BJ (cell line): ENCODE measurements around the gene C10orf90. TPM values are rescaled to one million over a fixed set of nuclear protein-coding genes. Genes with fewer than 3 reads are reported as not detected.

Source experiments
- CTCF ChIA-PET: fragments of 350-600 bp; formaldehyde crosslinking; extraction: SDS; loops from one replicate; lab custom pipeline; 2021; ENCODE audit warnings: antibody characterized with exemption, inconsistent platforms; lab: Yijun Ruan, JAX
- POLR2A ChIA-PET: fragments of 300-600 bp; sonication (Branson Sonifier 250); formaldehyde crosslinking; extraction: SDS; loops from one replicate; lab custom pipeline; 2021; ENCODE audit warnings: antibody characterized with exemption; lab: Charles Lee
- DNase-seq: peaks from one replicate; pipeline ENCODE4 v3.0.0-alpha.2; 2011; ENCODE audit warnings: low read depth
- H3K27me3 ChIP-seq: 2 replicates; pipeline ENCODE4 v1.6.0; 2011; ENCODE audit warnings: low read length; ENCODE audit not compliant: control insufficient read depth, insufficient read depth
- H3K36me3 ChIP-seq: 2 replicates; pipeline ENCODE4 v1.5.1; 2011; ENCODE audit warnings: low read length; ENCODE audit not compliant: control insufficient read depth, insufficient read depth
- H3K4me3 ChIP-seq: 2 replicates; pipeline ENCODE4 v1.5.1; 2011; ENCODE audit warnings: low read depth, mild to moderate bottlenecking, control low read depth, low read length
- polyA plus RNA-seq: library from polyadenylated mRNA; depleted of rRNA; stranded (reverse); fragments of >200 nt; gene quantifications from 2 replicates; pipeline ENCODE4 v1.2.3, GENCODE V29; 2011
- TF ChIP-seq, protein P1 (sequence below): IDR thresholded peaks from 2 replicates; pipeline ENCODE4 v1.5.1; 2011; ENCODE audit warnings: low read depth, mild to moderate bottlenecking, control low read depth, inconsistent platforms, low read length, moderate library complexity; ENCODE audit not compliant: insufficient read depth

C10orf90 gene
- polyA plus RNA-seq, 1 experiment: not detected

DNA sequence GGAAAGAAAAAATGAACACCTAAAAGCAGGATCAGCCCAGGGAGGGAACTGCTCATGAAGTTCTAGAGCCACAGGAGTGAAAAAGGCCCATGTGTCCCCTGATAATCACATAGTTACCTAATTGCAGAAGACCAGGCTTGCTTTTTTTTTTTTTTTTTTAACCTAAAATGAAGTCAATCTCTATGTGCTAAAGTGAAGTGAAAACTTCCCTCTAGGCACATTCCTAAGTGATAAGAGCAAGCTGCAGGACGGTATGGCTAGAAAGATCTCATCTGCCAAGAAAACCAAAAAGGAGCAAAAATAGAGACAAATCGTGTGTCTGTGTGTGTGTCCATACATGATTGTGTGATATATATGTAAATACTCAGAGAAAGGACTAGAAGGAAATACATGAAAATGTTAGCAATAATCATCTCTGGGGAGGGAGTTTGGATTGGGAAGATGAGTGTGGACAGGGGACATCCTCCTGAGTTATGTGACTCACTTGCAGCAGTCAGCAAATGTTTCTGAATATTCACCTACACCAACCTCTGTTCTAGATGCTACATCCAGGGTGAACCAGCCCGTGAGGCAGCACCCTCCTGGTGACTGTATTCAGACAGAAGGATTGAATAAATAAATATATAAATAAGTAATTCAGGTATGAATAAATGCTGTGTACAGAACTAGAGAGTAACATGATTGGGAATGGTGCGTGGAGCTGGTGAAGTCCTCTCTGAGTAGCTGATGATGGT is 76.4 kb downstream of the C10orf90 start:
- Histone ChIP-seq H3K36me3 (no peaks in the 10 kb centered on the region), H3K27me3 (no peaks in the 10 kb centered on the region), H3K4me3 (no peak overlapping the region)
- no peak for DNase-seq
- CTCF ChIA-PET: interaction anchor here (0.6 kb wide), 1 partner anchor 90 kb away, joined by 3 read pairs; no protein-coding TSS in a partner anchor
- TF ChIP-seq, protein P1, sequence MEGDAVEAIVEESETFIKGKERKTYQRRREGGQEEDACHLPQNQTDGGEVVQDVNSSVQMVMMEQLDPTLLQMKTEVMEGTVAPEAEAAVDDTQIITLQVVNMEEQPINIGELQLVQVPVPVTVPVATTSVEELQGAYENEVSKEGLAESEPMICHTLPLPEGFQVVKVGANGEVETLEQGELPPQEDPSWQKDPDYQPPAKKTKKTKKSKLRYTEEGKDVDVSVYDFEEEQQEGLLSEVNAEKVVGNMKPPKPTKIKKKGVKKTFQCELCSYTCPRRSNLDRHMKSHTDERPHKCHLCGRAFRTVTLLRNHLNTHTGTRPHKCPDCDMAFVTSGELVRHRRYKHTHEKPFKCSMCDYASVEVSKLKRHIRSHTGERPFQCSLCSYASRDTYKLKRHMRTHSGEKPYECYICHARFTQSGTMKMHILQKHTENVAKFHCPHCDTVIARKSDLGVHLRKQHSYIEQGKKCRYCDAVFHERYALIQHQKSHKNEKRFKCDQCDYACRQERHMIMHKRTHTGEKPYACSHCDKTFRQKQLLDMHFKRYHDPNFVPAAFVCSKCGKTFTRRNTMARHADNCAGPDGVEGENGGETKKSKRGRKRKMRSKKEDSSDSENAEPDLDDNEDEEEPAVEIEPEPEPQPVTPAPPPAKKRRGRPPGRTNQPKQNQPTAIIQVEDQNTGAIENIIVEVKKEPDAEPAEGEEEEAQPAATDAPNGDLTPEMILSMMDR: no peak
- POLR2A ChIA-PET: no interaction called here

DNA sequence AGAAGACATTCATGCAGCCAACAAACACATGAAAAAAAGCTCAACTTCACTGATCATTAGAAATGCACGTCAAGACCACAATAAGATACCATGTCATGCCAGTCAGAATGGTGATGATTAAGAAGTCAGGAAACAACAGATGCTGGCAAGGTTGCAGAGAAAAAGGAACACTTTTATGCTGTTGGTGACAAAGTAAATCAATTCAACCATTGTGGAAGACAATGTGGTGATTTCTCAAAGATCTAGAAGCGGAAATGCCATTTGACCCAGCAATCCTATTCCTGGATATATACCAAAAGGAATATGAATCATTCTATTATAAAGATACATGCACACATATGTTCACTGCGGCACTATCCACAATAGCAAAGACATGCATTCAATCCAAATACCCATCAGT is 77.6 kb downstream of the C10orf90 start:
- H3K36me3 ChIP-seq: no peaks in the 10 kb centered on the region
- H3K27me3 ChIP-seq: no peaks in the 10 kb centered on the region
- TF ChIP-seq, protein P1: no peak
- ChIA-PET POLR2A (no interaction called here), CTCF (no interaction called here)
- no peak overlapping the region for H3K4me3 ChIP-seq
- DNase-seq: no peak

DNA sequence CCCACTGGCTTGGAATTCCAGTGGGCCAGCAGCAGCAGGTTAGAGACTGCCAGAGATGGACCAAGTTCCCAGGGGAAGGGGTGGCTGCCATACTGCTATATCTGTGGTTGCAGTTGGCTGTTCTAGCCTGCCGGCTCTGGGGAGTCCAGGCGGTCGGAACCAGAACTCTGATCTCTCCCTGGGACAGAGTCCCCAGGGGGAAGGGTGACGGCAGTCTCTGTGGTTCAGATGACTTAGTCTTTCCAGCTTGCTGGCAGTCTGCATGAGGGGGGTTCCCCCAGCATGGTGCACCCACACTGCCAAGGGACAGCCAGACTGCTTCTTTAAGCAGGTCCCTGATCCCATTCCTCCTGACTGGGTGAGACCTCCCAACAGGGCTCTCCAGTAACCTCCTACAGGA is 82.5 kb downstream of the C10orf90 start:
- POLR2A ChIA-PET: no interaction called here
- no peak for DNase-seq
- TF ChIP-seq, protein P1: no peak
- Histone ChIP-seq H3K4me3 (no peak overlapping the region), H3K27me3 (peaks cover 2% of the 10 kb centered on the region), H3K36me3 (no peaks in the 10 kb centered on the region)
- CTCF ChIA-PET: no interaction called here

DNA sequence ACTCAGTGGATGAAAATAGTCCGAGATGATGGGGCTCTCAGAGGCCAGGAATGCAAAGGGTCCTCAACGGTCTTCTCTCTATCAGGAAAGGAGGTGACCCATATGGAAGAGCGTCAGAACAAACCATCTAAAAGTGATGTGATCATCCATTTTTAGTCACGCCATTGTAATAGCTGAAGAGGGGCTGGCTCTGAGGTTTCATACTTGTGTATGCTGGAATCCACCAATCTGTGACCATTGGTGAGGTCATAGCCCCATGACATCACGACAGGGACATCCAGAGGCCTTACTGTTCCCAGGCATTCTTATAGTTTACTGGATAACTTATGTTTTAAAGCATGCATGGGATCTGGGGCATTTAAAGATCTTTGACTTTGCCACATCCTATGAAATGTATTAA is 83.6 kb downstream of the C10orf90 start:
- Histone ChIP-seq H3K27me3 (peaks cover 2% of the 10 kb centered on the region), H3K4me3 (no peak overlapping the region), H3K36me3 (no peaks in the 10 kb centered on the region)
- TF ChIP-seq, protein P1: no peak
- ChIA-PET CTCF (no interaction called here), POLR2A (no interaction called here)
- DNase-seq: no peak

DNA sequence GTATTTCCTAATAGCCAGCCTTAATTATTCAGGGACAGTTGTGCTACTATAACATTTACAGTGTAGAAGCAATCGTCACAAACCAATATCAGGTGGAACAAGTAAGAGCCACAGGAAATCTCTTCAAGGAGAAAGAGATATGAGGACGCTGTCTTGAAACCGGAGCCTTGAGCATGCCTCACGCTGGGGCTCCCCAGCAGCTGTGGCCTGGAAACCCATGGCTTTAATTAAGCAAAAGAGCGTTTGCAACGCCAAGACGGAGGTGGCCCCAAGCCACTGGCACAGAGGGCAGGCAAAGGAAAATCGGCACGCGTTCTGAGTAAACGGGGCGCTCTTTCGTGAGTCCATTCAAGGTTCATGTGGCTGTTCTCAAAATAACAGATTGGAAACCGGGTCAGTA is 84.4 kb downstream of the C10orf90 start:
- H3K27me3 ChIP-seq: peaks cover 2% of the 10 kb centered on the region
- CTCF ChIA-PET: no interaction called here
- no peak for DNase-seq
- no peak overlapping the region for H3K4me3 ChIP-seq
- POLR2A ChIA-PET: no interaction called here
- TF ChIP-seq, protein P1: no peak
- H3K36me3 ChIP-seq: no peaks in the 10 kb centered on the region
